ENCODE data around the gene KRT31.
"Not testable (repeated sequence)": the region's sequence is repeated elsewhere in the genome, so short reads cannot be mapped to it uniquely, and the experiment has no call there.

KRT31 gene

DNA sequence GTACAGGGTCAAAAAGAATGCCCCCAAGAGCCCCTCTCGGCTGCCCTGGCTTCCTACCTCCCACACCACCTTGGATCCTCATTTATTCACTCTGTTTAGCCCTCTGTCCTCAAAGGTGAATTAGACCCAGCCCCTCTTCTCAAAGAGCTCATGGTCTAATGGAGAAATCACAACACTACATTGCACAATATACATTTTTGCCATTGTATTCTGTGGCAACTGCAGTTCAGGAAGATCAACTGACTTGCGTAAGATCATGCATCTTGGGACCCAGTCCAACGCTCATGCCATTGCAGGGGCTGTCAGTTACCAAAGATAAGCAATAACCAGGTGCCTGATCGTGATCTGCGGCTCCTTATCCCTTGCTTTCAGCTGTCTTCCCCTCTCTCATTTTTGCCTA, 42.0 kb upstream of the KRT31 start:
- no peak for TF ChIP-seq CTCF (IDR thresholded peaks at IDR 0.05; ENCODE audit: control extremely low read depth, extremely low read depth, low read depth, missing control alignments)
- ChIA-PET POLR2A (no interaction called here), CTCF (no interaction called here)
- DNase-seq (ENCODE audit: extremely low spot score), result no peak

- ChIA-PET POLR2A (no interaction called here), CTCF (no interaction called here)
- DNase-seq (ENCODE audit: extremely low spot score), result no peak
- no peak for TF ChIP-seq CTCF (IDR thresholded peaks at IDR 0.05; ENCODE audit: control extremely low read depth, extremely low read depth, low read depth, missing control alignments)
Observed at GRCh38 chr17:41437769-41438168, 40.4 kb upstream of the KRT31 start.

DNA sequence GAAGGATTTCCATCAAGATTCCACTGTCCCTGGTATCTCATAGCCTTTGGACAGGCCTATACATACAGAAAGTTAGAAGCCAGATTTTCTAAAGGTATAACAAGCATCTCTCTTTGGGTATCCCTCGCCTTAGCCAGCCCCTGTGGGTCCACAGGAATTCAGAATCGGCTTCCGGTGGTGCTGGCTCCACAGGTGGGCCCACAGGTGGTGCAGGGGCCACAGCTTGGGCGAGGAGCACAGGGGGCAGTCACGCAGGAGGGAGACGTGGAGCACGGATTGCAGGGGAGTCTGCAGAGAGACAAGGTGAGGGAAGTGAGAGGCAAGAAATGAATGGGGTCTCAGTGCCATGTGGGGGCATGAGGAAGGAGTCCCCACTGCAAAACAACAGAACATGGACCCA, 39.8 kb upstream of the KRT31 start:
- CTCF ChIA-PET, result no interaction called here
- DNase-seq (ENCODE audit: extremely low spot score), result no peak
- POLR2A ChIA-PET, result no interaction called here
- no peak for TF ChIP-seq CTCF (IDR thresholded peaks at IDR 0.05; ENCODE audit: control extremely low read depth, extremely low read depth, low read depth, missing control alignments)

DNA sequence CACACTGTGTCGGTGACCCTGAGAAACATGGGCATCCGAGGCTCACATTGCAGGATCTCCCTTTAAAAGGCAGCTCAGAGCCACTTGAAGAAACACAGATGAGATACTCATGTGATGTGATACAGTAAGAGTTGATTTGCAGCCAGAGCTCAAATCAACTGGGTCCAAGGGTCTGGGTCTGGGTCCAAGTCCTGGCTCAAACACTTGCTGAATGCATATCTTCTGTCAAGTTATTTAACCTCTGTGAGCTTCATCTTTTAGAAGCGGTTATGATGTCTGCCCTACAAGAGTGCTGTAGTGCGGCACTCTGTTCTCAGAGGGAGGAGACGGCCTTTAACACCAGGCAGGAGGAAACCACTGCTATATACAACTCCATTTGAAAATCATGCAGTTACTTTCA, 37.0 kb upstream of the KRT31 start:
- ChIA-PET CTCF (interaction anchor here (1.1 kb wide), 1 partner anchor 114 kb away, joined by 3 read pairs; no protein-coding TSS in a partner anchor), POLR2A (no interaction called here)
- DNase-seq (ENCODE audit: extremely low spot score), result no peak
- TF ChIP-seq CTCF (IDR thresholded peaks at IDR 0.05; ENCODE audit: control extremely low read depth, extremely low read depth, low read depth, missing control alignments), result no peak

- POLR2A ChIA-PET, result no interaction called here
- DNase-seq (ENCODE audit: extremely low spot score), result no peak
- CTCF ChIA-PET, result interaction anchor here (1.1 kb wide), 1 partner anchor 115 kb away, joined by 3 read pairs; no protein-coding TSS in a partner anchor
- TF ChIP-seq CTCF (IDR thresholded peaks at IDR 0.05; ENCODE audit: control extremely low read depth, extremely low read depth, low read depth, missing control alignments), result no peak
Observed at GRCh38 chr17:41434005-41434404, 36.6 kb upstream of the KRT31 start.

GRCh38 chr17:41433586-41433985, 36.2 kb upstream of the KRT31 start:
- CTCF ChIA-PET, result no interaction called here
- POLR2A ChIA-PET, result no interaction called here
- TF ChIP-seq CTCF (IDR thresholded peaks at IDR 0.05; ENCODE audit: control extremely low read depth, extremely low read depth, low read depth, missing control alignments), result no peak
- no peak for DNase-seq (ENCODE audit: extremely low spot score)

DNA sequence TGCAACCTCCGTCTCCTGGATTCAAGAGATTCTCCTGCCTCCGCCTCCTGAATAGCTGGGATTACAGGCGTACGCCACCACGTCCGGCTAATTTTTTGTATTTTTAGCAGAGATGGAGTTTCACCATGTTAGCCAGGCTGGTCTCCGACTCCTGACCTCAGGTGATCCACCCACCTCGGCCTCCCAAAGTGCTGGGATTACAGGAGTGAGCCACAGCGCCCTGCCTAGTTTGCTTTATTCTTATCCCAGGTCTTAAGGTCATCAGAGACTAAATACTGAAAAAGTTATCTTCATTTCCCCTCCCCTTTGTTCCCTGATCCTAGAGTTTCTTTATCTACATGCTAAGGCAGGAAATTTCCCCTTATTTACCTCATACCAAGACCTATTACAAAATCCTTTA, 33.0 kb upstream of the KRT31 start:
- CTCF ChIA-PET; DNase-seq (ENCODE audit: extremely low spot score); POLR2A ChIA-PET: not testable (repeated sequence)
